ENCODE measurements around the gene GLRX. TPM values are rescaled to one million over a fixed set of nuclear protein-coding genes. Genes with fewer than 3 reads are reported as not detected.

The GLRX gene
- total and polyA plus RNA-seq, 2 of the 13 experiments (the other 11 are each of a cell fraction or from before 2014, with no cell fraction given) = 63.8 to 499 TPM

DNA sequence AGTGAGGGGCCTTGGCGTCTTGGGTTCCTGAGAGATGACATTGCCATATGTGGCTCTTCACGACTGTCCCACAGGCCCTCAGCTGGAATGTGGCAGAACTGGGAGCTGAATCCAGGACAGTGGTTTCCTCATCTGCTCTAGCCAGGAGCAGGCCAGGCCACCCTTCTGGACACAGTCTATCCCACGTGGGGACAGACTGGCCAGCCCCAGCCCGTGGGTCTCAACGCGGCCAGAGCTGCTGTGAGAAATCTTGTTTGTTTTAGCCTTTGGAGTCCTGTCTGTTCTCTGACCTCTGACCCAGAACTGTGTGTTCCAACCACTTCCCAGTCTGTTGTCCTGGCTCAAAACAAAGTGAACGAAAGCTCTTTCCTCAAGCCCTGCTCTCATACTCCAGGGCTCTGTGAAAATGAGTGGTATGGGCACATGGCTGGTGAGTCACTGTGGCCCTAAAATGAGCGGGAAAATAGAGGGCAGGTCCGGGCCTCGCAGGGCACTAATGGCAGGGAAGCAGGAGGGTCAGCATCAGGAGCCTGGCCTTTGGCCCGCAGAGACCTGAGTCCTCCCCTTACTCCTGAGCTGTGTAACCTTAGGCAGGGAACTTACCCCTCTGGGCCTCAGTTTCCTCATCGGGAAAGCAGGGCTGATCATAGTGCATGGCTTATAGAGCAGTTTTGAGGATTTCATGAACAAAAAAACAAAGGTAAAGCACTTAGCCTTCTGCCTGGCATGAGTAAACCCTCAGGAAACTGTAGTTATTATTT, 34.8 kb upstream of the GLRX start (continued):
- TF ChIP-seq DZIP1 (CRISPR knock-in tag; IDR thresholded peaks at IDR 0.05) = peak; percentile 64; the same call in 1 of the 2 replicates
- TF ChIP-seq ZNF501 (CRISPR knock-in tag; IDR thresholded peaks at IDR 0.05) = peak; percentile 49; the same call in 1 of the 2 replicates
- no peak for TF ChIP-seq HOXA9 (CRISPR knock-in tag; IDR thresholded peaks at IDR 0.05; ENCODE audit: borderline replicate concordance)
- peak; percentile 84; the same call in 1 of the 2 replicates for TF ChIP-seq ARNTL (CRISPR knock-in tag; IDR thresholded peaks at IDR 0.05)
- no peak for TF ChIP-seq ZNF33B (CRISPR knock-in tag; IDR thresholded peaks at IDR 0.05)
- peak; percentile 69; the same call in 1 of the 2 replicates for TF ChIP-seq ZNF124 (CRISPR knock-in tag; IDR thresholded peaks at IDR 0.05)
- TF ChIP-seq ZNF558 (CRISPR knock-in tag; IDR thresholded peaks at IDR 0.05; ENCODE audit: borderline replicate concordance) = 0 out of 2 replicates have a peak, but pooled peaks have one; percentile 53
- TF ChIP-seq, protein P1, sequence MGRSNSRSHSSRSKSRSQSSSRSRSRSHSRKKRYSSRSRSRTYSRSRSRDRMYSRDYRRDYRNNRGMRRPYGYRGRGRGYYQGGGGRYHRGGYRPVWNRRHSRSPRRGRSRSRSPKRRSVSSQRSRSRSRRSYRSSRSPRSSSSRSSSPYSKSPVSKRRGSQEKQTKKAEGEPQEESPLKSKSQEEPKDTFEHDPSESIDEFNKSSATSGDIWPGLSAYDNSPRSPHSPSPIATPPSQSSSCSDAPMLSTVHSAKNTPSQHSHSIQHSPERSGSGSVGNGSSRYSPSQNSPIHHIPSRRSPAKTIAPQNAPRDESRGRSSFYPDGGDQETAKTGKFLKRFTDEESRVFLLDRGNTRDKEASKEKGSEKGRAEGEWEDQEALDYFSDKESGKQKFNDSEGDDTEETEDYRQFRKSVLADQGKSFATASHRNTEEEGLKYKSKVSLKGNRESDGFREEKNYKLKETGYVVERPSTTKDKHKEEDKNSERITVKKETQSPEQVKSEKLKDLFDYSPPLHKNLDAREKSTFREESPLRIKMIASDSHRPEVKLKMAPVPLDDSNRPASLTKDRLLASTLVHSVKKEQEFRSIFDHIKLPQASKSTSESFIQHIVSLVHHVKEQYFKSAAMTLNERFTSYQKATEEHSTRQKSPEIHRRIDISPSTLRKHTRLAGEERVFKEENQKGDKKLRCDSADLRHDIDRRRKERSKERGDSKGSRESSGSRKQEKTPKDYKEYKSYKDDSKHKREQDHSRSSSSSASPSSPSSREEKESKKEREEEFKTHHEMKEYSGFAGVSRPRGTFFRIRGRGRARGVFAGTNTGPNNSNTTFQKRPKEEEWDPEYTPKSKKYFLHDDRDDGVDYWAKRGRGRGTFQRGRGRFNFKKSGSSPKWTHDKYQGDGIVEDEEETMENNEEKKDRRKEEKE (IDR thresholded peaks at IDR 0.05) = no peak
- TF ChIP-seq ZNF660 (CRISPR knock-in tag; IDR thresholded peaks at IDR 0.05; ENCODE audit: borderline replicate concordance, low read depth) = no peak
- TF ChIP-seq SAFB2 (CRISPR knock-in tag; IDR thresholded peaks at IDR 0.05; ENCODE audit: borderline replicate concordance, low read depth) = no peak
- TF ChIP-seq ZNF570 (CRISPR knock-in tag; IDR thresholded peaks at IDR 0.05; ENCODE audit: borderline replicate concordance) = no peak
- no peak for TF ChIP-seq ZNF253 (CRISPR knock-in tag; IDR thresholded peaks at IDR 0.05; ENCODE audit: borderline replicate concordance)
- TF ChIP-seq ATF6 (CRISPR knock-in tag; conservative IDR thresholded peaks at IDR 0.05) = no peak
- peak; percentile 74 for TF ChIP-seq ZNF574 (CRISPR knock-in tag; IDR thresholded peaks at IDR 0.05)
- TF ChIP-seq ZBTB7B (CRISPR knock-in tag; IDR thresholded peaks at IDR 0.05) = 0 out of 2 replicates have a peak, but pooled peaks have one; percentile 33
- TF ChIP-seq ZNF816 (CRISPR knock-in tag; IDR thresholded peaks at IDR 0.05; ENCODE audit: borderline replicate concordance) = no peak
- 0 out of 2 replicates have a peak, but pooled peaks have one; percentile 59 for TF ChIP-seq ZNF3 (CRISPR knock-in tag; IDR thresholded peaks at IDR 0.05)
- TF ChIP-seq ARID2 (CRISPR knock-in tag; IDR thresholded peaks at IDR 0.05; ENCODE audit: borderline replicate concordance) = peak; percentile 82; the same call in 1 of the 2 replicates

Measured in HepG2 (cell line).